ENCODE results near the gene ZNF888. TPM values are rescaled to one million over a fixed set of nuclear protein-coding genes. Genes with fewer than 3 reads are reported as not detected.

ZNF888 gene
- total RNA-seq, 1 donor from 2014 or later: 7.7 TPM

- peak overlapping the region; percentile 91 for H3K4me2 ChIP-seq (ENCODE audit: low read length)
- FAIRE-seq (no peak), DNase-seq (ENCODE audit: low read depth) (no peak)
- no peaks in the 10 kb centered on the region for H3K27me3 ChIP-seq (ENCODE audit: insufficient read depth, low read length)
- peaks cover 7% of the 10 kb centered on the region for H3K4me1 Mint-ChIP-seq (ENCODE audit: low read depth, unreplicated experiment)
- H3K9me3 Mint-ChIP-seq (ENCODE audit: unreplicated experiment): peaks cover 12% of the 10 kb centered on the region
- peak overlapping the region; percentile 70 for H3K27ac Mint-ChIP-seq (ENCODE audit: unreplicated experiment)
- TF ChIP-seq CTCF (IDR thresholded peaks at IDR 0.05; ENCODE audit: insufficient read depth, low read depth, low read length) (no peak), EZH2 (IDR thresholded peaks at IDR 0.05; ENCODE audit: insufficient read depth, low read length) (no peak)
- no peaks in the 10 kb centered on the region for H3K27me3 Mint-ChIP-seq (ENCODE audit: low read depth, unreplicated experiment)
- peaks cover 17% of the 10 kb centered on the region for H3K79me2 ChIP-seq (ENCODE audit: insufficient read depth, low read length)
- H3K4me1 ChIP-seq (ENCODE audit: insufficient read depth, low read length): peaks cover 8% of the 10 kb centered on the region
- H3K27ac ChIP-seq (ENCODE audit: low read depth, low read length): no peak overlapping the region
- H3K9ac ChIP-seq (ENCODE audit: low read length): peak overlapping the region; percentile 72
- peaks cover 29% of the 10 kb centered on the region for H3K36me3 Mint-ChIP-seq (ENCODE audit: low read depth, unreplicated experiment)
- peak overlapping the region; percentile 82 for H3K4me3 ChIP-seq (ENCODE audit: insufficient read depth, low read depth, low read length)
- peak overlapping the region; percentile 99 for H3K4me3 Mint-ChIP-seq (ENCODE audit: unreplicated experiment)
- peak overlapping the region; percentile 76 for H2AFZ ChIP-seq (ENCODE audit: low read depth, low read length)
- H3K9me3 ChIP-seq (ENCODE audit: insufficient read depth, low read depth, low read length): peaks cover 9% of the 10 kb centered on the region
- no peaks in the 10 kb centered on the region for H4K20me1 ChIP-seq (ENCODE audit: insufficient read depth, low read length)
- no peaks in the 10 kb centered on the region for H3K36me3 ChIP-seq (ENCODE audit: insufficient read depth, low read length)
Measured at GRCh38 chr19:52963247-52963618, 40.0 kb upstream of the ZNF888 start.

- Mint-ChIP-seq H3K36me3 (ENCODE audit: low read depth, unreplicated experiment) (peaks cover 30% of the 10 kb centered on the region), H3K9me3 (ENCODE audit: unreplicated experiment) (peaks cover 11% of the 10 kb centered on the region), H3K4me3 (ENCODE audit: unreplicated experiment) (peak within 1 kb of the TSS; percentile 99), H3K27ac (ENCODE audit: unreplicated experiment) (peak within 1 kb of the TSS; percentile 87), H3K27me3 (ENCODE audit: low read depth, unreplicated experiment) (no peaks in the 10 kb centered on the region), H3K4me1 (ENCODE audit: low read depth, unreplicated experiment) (peaks cover 7% of the 10 kb centered on the region)
- peak within 1 kb of the TSS; percentile 81 for H3K9ac ChIP-seq (ENCODE audit: low read length)
- H3K79me2 ChIP-seq (ENCODE audit: insufficient read depth, low read length): peaks cover 17% of the 10 kb centered on the region
- H3K27ac ChIP-seq (ENCODE audit: low read depth, low read length): peak within 1 kb of the TSS; percentile 46
- no peak for TF ChIP-seq EZH2 (IDR thresholded peaks at IDR 0.05; ENCODE audit: insufficient read depth, low read length)
- no peak for TF ChIP-seq CTCF (IDR thresholded peaks at IDR 0.05; ENCODE audit: insufficient read depth, low read depth, low read length)
- H4K20me1 ChIP-seq (ENCODE audit: insufficient read depth, low read length): no peaks in the 10 kb centered on the region
- no peaks in the 10 kb centered on the region for H3K36me3 ChIP-seq (ENCODE audit: insufficient read depth, low read length)
- peaks cover 8% of the 10 kb centered on the region for H3K4me1 ChIP-seq (ENCODE audit: insufficient read depth, low read length)
- H3K4me3 ChIP-seq (ENCODE audit: insufficient read depth, low read depth, low read length): peak within 1 kb of the TSS; percentile 82
- H3K9me3 ChIP-seq (ENCODE audit: insufficient read depth, low read depth, low read length): peaks cover 15% of the 10 kb centered on the region
- H3K27me3 ChIP-seq (ENCODE audit: insufficient read depth, low read length): no peaks in the 10 kb centered on the region
- H3K4me2 ChIP-seq (ENCODE audit: low read length): peak within 1 kb of the TSS; percentile 91
- H2AFZ ChIP-seq (ENCODE audit: low read depth, low read length): peak within 1 kb of the TSS; percentile 91
- DNase-seq (ENCODE audit: low read depth) (peak; percentile 85), FAIRE-seq (no peak)
Measured at GRCh38 chr19:52962394-52963246, 39.4 kb upstream of the ZNF888 start, which contains the start of gene ZNF816. TSS of gene ZNF816 (minus strand) at chr19:52962881. CDS start at chr19:52956089, 6,792 bp downstream.

GRCh38 chr19:52961981-52962380 lies 38.8 kb upstream of the ZNF888 start:
- Histone ChIP-seq H3K4me1 (ENCODE audit: insufficient read depth, low read length) (peaks cover 8% of the 10 kb centered on the region), H2AFZ (ENCODE audit: low read depth, low read length) (peak overlapping the region; percentile 91), H3K36me3 (ENCODE audit: insufficient read depth, low read length) (no peaks in the 10 kb centered on the region), H3K9me3 (ENCODE audit: insufficient read depth, low read depth, low read length) (peaks cover 15% of the 10 kb centered on the region), H3K27ac (ENCODE audit: low read depth, low read length) (peak overlapping the region; percentile 46), H3K27me3 (ENCODE audit: insufficient read depth, low read length) (no peaks in the 10 kb centered on the region), H3K9ac (ENCODE audit: low read length) (peak overlapping the region; percentile 81), H4K20me1 (ENCODE audit: insufficient read depth, low read length) (no peaks in the 10 kb centered on the region), H3K79me2 (ENCODE audit: insufficient read depth, low read length) (peaks cover 17% of the 10 kb centered on the region), H3K4me3 (ENCODE audit: insufficient read depth, low read depth, low read length) (peak overlapping the region; percentile 82), H3K4me2 (ENCODE audit: low read length) (peak overlapping the region; percentile 91)
- no peak for DNase-seq (ENCODE audit: low read depth)
- Mint-ChIP-seq H3K27me3 (ENCODE audit: low read depth, unreplicated experiment) (no peaks in the 10 kb centered on the region), H3K27ac (ENCODE audit: unreplicated experiment) (peak overlapping the region; percentile 87), H3K36me3 (ENCODE audit: low read depth, unreplicated experiment) (peaks cover 34% of the 10 kb centered on the region), H3K4me1 (ENCODE audit: low read depth, unreplicated experiment) (peaks cover 7% of the 10 kb centered on the region), H3K9me3 (ENCODE audit: unreplicated experiment) (peaks cover 11% of the 10 kb centered on the region), H3K4me3 (ENCODE audit: unreplicated experiment) (peak overlapping the region; percentile 99)
- no peak for FAIRE-seq
- no peak for TF ChIP-seq EZH2 (IDR thresholded peaks at IDR 0.05; ENCODE audit: insufficient read depth, low read length)
- no peak for TF ChIP-seq CTCF (IDR thresholded peaks at IDR 0.05; ENCODE audit: insufficient read depth, low read depth, low read length)

Measured in astrocyte (in vitro differentiated cells and primary cell).